Measurements from ENCODE around the gene LAMC1.

- TF ChIP-seq CTCF (IDR thresholded peaks at IDR 0.05): no peak
- no peak for TF ChIP-seq POLR2A (IDR thresholded peaks at IDR 0.05)
Observed at GRCh38 chr1:182984621-182985020, 38.6 kb upstream of the LAMC1 start.

Measured in uterus (tissue), 2 donors.